ENCODE data around the gene RFLNA. TPM values are rescaled to one million over a fixed set of nuclear protein-coding genes. Genes with fewer than 3 reads are reported as not detected.

The RFLNA gene
- total RNA-seq, 1 experiment from 2014 or later: 63.9 TPM

DNA sequence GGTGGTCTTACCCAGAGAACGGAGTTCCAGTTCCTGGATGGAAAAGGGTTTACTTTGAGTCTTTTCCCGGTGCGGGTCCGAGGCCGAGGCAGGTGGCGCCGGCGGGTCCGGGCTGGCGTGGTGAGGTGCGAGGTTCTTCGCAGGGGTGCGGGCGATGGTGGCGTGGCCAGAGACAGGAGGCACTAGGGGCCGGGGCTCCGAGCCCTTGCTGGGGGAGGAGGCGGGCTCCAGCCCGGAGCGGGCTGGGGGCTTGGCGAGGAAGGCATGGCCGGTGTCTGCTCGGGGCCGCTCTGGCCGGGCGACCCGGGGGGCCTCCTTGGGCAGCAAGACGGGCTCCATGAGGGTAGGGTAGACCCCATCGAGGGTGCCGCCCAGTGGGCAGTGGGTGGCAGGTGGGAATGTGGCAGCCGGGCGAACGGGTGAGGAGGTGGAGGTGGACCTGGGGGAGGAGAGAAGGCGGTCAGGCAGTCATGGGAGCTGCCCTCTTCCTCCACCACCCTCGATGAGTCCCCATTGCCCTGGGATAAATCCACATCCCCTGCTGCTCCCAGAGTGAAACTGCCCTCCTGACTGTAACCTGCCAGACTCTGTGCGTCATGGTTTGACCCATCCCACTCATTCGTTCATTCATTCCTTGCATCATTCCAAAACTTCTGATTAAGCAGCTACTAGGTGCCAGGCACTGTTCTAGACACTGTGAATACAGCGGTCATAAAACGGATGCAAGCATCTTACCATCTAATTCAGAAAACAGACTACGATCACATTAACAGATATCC lies 42.0 kb downstream of the RFLNA start:
- no peak for DNase-seq (ENCODE audit: low read depth)

DNA sequence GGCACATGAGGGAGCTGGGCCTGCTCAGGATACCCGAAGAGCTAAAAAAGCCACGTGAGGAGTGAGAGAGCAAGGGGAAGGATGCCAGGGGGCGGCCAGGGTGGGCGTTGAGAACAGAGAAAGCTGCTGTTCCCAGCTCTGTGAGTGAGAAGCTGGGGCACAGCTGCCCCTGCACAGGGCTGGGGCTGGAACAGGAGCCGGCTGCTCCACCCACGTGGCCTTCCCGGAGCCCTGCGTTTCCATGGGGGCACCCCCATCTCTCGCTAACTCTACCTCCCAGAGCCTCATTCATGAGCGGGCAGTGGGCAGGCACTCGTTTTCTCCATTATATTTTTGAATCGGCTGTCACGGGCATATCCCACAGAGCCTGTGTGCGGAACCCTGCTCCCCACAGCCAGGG lies 42.7 kb downstream of the RFLNA start:
- no peak for DNase-seq (ENCODE audit: low read depth)

DNA sequence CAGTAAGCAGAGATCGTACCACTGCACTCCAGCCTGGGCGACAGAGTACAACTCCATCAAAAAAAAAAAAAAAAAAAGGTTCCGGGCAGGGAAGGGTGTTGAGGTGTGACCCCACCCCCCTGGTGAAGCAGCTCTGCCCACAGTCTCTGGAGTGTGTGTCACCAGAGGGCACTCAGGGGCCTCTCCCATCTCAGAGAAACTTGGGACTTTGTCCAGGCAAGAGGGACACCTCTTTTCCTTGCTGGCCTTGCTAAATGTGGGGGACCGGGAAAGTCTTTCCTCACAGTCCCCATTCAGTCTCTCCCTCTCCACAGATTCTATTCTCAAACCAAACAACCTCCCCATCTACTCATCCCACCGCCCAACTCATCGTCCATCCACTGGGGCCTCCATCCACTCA lies 43.6 kb downstream of the RFLNA start:
- no peak for DNase-seq (ENCODE audit: low read depth)

DNA sequence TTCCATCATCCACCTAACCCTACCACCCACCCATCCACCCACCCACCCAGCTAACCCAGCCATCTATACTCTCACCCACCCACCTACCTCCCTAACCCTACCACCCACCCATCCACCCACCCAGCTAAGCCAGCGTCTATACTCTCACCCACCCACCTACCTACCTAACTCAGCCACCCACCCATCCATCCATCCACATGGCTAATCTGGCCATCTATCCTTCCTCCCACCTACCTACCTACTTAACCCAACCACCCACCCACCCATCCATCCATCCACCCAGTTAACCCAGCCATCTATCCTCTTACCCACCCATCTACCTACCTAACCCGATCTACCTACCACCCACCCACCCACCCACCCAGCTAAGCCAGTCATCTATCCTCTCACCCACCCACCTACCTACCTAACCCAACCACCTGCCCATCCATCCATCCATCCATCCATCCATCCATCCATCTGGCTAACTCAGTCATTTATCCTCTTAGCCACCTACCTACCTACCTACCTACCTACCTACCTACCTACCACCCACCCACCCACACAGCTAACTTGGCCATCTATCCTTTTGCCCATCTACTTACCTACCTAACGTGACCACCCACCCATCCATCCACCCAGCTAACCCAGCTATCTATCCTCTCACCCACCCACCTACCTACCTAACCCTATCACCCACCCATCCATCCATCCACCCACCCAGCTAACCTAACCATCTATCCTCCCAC lies 44.1 kb downstream of the RFLNA start:
- DNase-seq (ENCODE audit: low read depth): no peak

DNA sequence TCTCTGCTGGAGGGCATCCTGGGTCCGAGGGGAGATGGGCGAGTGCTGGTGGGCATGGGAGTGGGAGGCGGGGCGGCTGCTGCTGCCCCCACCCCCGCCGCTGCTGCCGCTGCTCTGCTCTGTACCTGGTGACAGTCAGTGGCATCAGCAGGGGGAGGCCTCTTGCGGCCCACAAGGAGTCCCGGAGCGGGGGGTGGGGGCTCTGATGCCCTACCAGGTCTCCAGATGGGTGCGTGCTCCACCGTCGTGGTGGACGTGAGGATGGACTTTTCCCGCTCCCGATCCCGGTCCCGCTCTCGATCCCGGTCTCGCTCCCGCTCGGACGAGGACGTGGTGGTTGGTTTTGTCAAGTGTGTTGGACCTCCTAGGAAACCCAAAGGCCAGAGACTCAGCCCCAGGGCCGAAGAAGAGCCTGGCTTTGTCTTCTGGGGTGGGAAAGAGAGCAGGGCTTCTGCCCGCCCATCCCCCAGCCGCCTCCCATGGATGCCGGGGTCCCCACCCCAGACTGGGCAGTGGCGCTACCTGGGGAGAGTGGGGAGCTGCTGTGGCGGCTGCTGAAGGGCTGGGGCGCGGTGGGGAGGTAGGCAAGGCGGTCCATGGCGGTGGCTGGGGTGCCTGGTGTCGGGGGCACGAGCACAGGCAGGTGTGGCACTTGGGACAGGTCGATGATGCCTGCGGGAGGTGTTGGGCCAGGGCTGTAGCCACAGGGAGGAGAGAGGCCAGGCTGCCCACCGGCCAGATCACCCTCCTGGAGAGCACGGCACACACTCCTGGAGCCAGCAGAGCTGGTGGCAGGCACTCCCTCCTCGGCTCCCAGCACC lies 45.4 kb downstream of the RFLNA start:
- DNase-seq (ENCODE audit: low read depth): no peak

DNA sequence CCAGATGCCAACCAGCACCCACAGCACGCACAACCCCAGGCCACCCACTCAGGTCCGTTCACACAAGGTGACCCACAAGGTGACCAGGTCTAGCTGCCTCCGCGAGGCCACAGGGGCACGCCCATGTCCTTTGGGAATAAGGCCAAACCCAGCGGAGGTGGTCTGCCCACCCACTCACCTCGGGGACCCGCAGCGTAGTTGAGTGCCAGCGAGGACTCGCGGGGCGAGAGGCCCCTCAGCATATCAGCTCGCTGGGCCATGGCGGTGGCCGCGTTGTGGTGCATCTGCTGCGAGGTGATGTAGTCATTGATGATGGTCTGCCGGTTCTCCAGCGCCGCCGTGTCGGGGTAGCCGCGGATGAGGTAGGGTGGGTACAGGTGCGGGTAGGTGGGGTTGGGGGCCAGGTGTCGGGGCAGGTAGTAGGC lies 46.8 kb downstream of the RFLNA start:
- no peak for DNase-seq (ENCODE audit: low read depth)

DNA sequence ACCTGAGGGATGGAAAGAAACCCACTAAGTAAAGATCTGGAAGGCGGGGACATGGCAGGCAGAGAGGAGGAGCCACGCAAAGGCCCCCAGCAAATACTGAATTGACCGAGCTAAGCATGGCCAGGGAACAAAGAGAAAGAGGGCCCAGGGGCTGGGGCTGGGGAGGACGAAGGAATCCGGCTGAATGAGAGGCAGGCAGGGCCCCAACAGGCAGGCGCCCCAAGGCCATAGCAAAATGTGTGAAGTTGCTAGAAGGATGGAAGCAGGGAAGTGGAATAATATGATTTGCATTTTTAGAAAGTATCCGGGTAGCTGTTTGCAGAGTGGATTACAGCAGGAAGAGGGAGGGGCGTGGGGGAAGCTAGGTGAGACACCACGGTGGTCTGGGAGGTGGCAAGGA lies 49.1 kb downstream of the RFLNA start:
- DNase-seq (ENCODE audit: low read depth): no peak

DNA sequence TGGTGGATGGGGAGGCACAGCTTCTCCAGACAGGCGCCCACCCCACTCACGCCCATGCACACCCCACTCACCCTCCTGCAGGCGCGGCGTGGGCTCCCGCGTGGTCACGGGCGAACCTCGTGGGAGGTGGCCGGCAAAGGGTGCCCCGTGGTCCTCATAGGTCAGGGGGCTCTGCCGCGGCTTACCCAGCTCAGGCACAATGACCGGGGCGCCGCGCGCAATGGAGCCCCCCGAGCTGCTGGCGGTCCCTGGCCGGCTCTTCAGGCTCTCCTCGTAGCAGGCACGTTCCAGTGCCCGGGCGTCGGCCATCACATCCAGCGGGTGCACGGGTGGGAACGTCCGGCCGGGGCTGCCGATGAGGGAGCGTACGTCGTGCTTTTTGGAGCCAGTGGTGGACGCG lies 49.6 kb downstream of the RFLNA start:
- no peak for DNase-seq (ENCODE audit: low read depth)

DNA sequence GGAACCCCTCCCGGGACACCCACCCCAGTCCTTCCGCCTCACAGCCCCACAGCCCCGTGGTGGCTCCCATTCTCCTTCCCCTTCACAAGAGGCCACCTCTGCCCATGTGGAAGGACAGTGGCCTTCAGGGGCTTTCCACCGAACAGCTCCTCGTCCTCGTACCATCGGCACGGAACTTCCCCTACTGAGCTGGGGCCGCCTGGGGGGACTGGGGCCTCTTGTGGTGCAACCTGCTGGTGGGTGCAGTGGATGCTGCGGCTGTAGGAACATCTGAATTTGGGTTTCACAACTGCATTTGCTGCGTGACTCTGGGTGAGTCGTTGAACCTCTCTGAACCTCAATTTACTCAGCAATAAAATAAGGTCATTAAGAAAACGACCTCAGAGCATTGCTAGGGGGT lies 50.9 kb downstream of the RFLNA start:
- no peak for DNase-seq (ENCODE audit: low read depth)

DNA sequence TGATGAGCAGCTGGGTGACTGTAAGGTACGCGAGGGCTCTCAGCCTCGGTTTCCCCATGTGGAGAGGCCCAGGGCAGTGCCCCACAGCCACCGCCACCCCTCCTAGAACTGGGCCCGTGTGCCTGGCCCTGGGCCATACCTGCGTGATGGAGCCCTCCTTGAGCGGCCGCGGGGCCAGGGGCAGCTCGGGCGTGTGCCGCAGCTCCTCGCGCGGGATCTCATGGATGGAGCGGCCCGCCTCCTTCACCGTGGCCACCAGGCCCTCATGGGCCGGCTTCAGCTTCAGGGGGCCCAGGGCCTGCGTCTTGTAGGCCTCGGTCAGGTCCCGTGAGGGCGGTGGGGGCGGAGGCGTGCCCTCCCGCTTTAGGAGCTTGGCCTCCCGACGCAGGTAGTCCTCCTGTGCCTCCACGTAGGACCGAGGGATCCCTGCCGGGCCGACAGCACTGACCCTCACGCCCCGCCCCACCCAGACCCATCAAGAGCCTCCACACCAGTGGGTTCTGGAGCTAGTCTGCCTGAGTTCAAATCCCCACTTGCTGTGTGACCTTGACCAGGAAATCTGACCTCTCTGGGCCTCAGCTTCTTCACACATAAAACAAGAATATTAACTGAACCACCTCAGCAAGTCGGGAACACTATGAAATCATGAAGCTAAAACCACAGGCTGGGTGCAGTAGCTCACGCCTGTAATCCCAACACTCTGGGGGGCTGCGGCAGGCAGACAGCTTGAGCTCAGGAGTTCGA lies 51.7 kb downstream of the RFLNA start:
- DNase-seq (ENCODE audit: low read depth): no peak

DNA sequence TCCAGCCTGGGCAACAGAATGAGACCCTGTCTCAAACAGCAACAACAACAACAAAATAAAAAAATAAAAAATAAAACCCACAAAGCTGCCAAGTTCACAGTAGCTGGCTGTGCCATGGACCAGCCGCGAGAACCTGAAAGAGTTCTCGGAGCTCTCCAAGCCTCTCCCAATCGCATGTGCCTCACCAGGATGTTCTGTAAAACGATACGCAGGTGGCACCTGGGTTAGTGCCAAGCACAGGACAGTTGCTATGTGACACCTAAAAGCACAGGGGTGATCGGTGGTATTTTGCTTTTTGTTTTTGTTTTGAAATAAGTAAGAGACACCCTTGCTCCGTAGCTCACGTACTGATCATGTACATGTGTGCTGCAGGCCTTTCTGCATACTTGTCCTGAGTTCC lies 52.4 kb downstream of the RFLNA start:
- DNase-seq (ENCODE audit: low read depth): no peak

DNA sequence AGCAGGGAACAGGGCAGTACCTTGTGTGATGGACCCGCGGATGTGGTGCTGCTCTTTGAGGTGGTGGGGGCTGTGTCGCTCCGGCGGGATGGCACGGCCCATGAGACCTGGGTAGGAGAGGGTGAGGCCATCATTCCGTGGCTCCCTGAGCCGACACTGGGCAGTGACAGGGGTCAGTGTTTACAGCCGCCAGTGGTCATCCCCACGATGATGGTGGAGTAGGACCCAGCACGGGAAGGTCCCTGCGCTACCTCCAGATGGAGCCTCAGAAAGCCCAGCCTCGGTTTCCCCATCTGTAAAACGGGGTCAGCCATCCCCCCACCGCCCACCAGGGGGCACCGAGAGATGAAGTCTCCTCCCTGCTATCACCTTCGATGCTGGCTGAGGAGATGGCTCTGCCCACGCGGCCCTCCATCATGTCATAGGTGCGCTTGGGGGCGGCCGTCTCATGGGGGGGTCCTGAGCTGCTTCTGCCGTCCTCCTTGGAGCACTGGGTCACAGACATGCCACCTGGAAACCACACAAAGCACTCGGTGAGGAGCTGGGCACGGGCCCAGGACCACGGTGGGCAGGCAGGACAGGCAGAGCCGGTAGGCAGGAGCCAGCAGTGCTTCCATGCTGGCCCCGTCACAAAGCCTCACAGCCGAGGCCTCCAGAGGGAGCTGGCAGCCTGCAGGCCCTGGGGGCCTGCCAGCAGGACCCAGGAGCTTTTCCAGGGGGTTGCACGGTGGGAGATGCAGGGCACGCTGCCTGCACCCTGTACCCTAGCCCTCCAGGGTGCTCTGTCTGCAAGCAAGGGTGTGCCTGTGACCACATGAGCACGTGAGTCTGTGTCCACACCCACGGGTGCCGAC lies 53.1 kb downstream of the RFLNA start:
- no peak for DNase-seq (ENCODE audit: low read depth)

DNA sequence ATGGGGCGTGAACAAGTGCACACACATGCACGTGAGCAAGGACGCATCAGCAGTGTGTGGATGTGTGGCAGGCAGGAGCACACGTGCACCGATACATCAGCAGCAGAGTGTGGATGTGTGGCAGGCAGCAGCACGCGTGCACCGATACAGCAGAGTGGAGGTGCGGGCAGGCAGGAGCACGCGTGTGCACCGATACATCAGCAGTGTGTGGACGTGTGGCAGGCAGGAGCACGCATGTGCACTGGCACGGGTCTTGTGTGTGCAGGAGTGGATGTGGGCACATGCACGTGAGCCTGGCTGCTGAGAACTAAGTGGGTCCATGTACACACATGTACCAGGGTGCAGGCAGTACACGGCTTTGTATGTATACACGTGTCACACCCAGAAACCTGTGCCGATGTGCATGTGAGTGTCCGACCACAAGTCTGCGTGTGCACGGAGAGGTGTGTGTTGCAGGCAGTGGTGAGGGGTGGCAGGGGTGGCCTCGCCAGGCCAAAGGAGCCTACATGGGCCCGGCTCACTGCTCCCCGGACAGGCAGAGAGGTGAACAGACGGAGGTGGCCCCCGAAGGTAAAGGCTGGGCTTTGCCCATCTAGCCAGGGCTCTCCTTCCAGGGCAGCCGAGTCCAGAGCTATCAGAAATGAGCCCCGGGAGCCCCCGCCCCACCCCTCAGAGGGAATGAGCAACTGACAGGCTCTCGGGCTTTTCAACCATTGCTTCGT lies 53.9 kb downstream of the RFLNA start:
- DNase-seq (ENCODE audit: low read depth): no peak

DNA sequence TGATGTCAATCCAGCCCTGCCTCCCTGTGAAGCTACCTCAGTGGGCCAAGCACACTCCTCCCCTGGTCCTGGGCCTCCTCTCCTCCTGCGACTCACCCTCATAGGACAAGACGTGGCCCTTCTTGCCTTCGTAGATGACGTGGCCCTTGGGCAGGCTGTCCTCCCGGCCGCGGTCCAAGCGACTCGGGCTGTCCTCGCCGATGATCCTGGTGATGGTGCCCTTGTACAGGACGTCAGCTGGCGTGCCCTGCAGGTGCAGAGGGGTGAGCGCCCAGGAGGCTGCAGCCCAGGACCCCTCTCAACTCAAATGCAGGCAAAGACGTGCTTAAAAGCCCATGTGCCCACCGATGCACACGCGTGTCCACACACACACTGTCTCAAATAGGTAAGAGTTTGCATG lies 55.6 kb downstream of the RFLNA start:
- DNase-seq (ENCODE audit: low read depth): no peak

DNA sequence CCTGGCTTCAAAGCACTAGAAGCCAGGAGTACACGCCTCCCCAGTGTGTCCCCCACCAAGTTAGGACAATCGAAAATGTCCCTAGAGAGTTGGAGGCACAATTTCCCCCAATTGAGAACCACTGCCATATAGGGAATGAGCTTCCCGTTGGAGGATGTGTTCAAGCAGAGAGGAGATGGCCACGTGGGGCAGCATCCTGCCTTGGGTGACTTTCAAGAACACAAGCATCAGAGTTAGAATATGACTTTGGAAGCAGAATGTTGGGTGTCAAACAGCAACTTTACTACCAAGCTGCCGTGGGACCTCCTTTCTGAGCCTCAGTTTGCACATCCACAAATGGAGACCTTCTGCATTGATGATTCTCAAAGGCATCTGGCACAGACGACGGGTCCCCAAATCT lies 56.5 kb downstream of the RFLNA start:
- no peak for DNase-seq (ENCODE audit: low read depth)

DNA sequence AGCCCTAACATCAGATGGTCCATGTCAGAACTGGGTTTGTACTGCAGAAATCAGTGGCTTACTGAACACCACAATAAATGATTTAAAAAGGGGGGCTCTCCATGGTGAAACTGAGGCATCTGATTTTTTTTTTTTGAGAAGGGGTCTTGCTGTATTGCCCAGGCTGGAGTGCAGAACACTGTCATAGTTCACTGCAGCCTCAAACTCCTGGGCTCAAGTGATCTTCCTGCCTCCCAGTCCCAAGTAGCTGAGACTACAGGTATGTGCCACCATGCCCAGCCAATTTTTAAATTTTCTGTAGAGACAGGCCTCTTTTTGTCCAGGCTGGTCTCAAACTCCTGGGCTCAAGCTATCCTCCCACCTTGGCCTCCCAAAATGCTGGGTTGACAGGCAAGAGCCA lies 57.4 kb downstream of the RFLNA start:
- no peak for DNase-seq (ENCODE audit: low read depth)

DNA sequence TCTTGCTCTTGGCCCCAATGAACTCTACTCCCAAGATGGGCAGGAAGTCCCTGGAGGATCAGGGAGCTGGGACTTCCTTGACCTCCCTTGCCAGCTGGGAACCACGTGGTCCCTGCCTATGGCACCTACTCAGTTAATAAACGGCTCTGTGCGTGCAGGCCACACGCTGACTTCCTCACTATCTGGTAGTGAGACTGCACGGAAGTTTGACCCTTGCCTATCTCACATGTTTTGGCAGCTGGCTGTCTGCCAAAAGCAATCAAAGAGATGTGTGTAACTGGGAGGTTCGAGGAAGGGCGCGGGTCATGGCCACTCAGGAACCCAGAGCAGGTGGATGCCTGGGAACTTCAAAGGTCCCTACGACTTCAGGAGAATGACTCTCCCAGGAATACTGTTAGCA lies 57.9 kb downstream of the RFLNA start:
- no peak for DNase-seq (ENCODE audit: low read depth)

DNA sequence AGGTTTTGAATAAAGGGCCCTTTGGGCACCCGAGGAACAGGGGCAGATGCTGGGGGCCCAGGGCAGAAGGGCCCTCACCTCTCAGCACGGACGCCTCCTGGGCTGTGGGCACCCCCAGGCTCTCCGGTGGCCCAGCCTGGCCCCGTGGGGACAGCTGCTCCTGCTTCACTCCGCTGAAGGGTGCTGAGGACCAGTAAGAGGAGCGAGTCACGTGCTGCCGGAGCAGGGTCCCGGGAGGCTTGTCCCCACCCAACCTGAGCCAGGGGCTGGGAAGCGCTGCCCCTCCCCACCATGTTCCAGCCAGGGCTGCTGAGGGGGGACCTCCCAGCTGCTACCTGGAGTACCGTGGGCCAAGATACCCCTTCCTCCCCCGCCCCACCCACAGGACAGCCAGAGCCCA lies 59.5 kb downstream of the RFLNA start:
- no peak for DNase-seq (ENCODE audit: low read depth)

DNA sequence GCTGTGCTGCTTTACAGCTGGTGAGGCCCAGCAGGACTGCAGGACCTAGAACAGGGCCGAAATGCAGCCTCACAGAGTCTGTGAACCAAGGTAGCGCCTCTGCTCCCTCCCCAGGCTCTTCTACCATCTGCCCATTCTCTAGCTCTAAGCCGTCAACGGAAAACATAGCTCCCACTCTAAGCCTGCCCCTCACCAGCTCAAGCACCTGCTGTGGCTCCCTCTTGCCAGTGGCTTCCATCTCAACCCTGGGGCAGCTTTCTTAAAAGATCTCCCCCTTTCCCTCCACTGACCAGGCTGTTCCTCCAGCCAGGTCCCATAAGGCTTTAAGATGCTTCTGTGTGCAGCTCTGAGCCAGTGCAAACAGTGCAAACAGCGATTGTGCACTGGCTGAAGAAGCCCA lies 61.3 kb downstream of the RFLNA start:
- no peak for DNase-seq (ENCODE audit: low read depth)

DNA sequence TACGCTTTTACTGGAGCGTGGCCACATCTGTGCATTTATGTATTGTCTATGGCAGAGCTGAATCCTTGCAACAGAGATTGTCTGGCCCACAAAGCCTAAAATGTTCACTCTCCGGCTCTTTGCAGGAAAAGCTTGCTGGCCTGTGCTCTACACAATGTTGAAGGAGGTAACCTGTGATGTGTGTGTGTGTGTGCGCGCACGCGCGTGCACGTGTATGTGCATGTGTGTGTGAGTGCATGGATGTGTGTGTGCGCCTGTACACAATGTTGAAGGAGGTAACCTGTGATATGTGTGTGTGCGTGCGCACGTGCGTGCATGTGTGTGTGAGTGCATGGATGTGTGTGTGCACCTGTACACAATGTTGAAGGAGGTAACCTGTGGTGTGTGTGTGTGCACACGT lies 62.7 kb downstream of the RFLNA start:
- no peak for DNase-seq (ENCODE audit: low read depth)
